A549 (cell line): ENCODE measurements around the gene TM4SF18. TPM values are rescaled to one million over a fixed set of nuclear protein-coding genes. Genes with fewer than 3 reads are reported as not detected.

Experiments used
- ATAC-seq, 2 experiments: fragments of 200-7000 bp in 1 of 2; fragments of >200 bp in 1 of 2; cut with Nextera tagmentation in 1 of 2; cut with Tn5 transposase in 1 of 2; 3 replicates each; pipeline versions ENCODE4 v1.8.0 to v1.9.1; 2018 to 2020; ENCODE audit warnings: mild to moderate bottlenecking in 1 of 2, moderate library complexity in 1 of 2
- CTCF ChIA-PET: fragments of 300-600 bp; sonication (Branson Sonifier 250); formaldehyde crosslinking; extraction: SDS; loops from one replicate; lab custom pipeline; 2021; ENCODE audit warnings: antibody characterized with exemption, inconsistent platforms; lab: Yijun Ruan, JAX
- POLR2A ChIA-PET: fragments of 350-600 bp; formaldehyde crosslinking; extraction: SDS; loops from one replicate; lab custom pipeline; 2021; ENCODE audit warnings: antibody characterized with exemption, inconsistent platforms; lab: Yijun Ruan, JAX
- DNase-seq, 2 experiments: peaks; one replicate each; pipeline versions ENCODE4 v3.0.0 to v3.0.0-alpha.2; 2011 to 2016; ENCODE audit warnings: low read depth in 1 of 2, low spot score in 1 of 2
- FAIRE-seq: peaks from 2 replicates; lab custom pipeline; 2011; peaks lifted over from hg19 to GRCh38; lab: Jason Lieb, UNC
- H3K27ac ChIP-seq, 2 experiments: fragments of >200 bp; sonication (Bioruptor Twin); formaldehyde crosslinking; 3 replicates each; pipeline ENCODE4 v1.5.1; 2016 to 2017
- H3K4me1 ChIP-seq: fragments of >200 bp; sonication (Bioruptor Twin); formaldehyde crosslinking; 3 replicates; pipeline ENCODE4 v1.6.1; 2016
- H3K4me2 ChIP-seq: fragments of >200 bp; sonication (Bioruptor Twin); formaldehyde crosslinking; 3 replicates; pipeline ENCODE4 v1.6.1; 2016
- H3K4me3 ChIP-seq: fragments of >200 bp; sonication (Bioruptor Twin); formaldehyde crosslinking; 3 replicates; pipeline ENCODE4 v1.5.1; 2016
- H3K9me3 ChIP-seq: fragments of >200 bp; sonication (Bioruptor Twin); formaldehyde crosslinking; 3 replicates; pipeline ENCODE4 v1.6.1; 2016
- BHLHE40 ChIP-seq: IDR thresholded peaks from 2 replicates; pipeline ENCODE4 v1.6.1; 2012; ENCODE audit warnings: low read depth, low read length, inconsistent platforms
- CBX8 ChIP-seq: fragments of 200-600 bp; sonication (generic); IDR thresholded peaks from 2 replicates; pipeline ENCODE4 v1.6.1; 2016
- CHD2 ChIP-seq: fragments of 150-350 bp; IDR thresholded peaks from 2 replicates; pipeline ENCODE4 v1.6.1; 2014; ENCODE audit warnings: low read length; ENCODE audit not compliant: partially characterized antibody
- EP300 ChIP-seq, 2 experiments: fragments of >200 bp; sonication (Bioruptor Twin); formaldehyde crosslinking; IDR thresholded peaks; 2 replicates in 1 of 2; 3 replicates in 1 of 2; pipeline ENCODE4 v1.6.1; 2016 to 2017
- ESRRA ChIP-seq: fragments of 150-350 bp; IDR thresholded peaks from 2 replicates; pipeline ENCODE4 v1.6.1; 2014; ENCODE audit warnings: mild to moderate bottlenecking, low read length, borderline replicate concordance
- FOSL2 ChIP-seq, 2 experiments: fragments of 450-650 bp in 1 of 2; fragments of >200 bp in 1 of 2; sonication (Bioruptor Twin) in 1 of 2; formaldehyde crosslinking; IDR thresholded peaks; 2 replicates each; pipeline versions ENCODE4 v1.5.0 to v1.6.1; 2016 to 2020; ENCODE audit warnings: mild to moderate bottlenecking in 1 of 2, moderate library complexity in 1 of 2
- HEYL ChIP-seq: fragments of 250-450 bp; sonication (Bioruptor Pico); IDR thresholded peaks from 2 replicates; pipeline ENCODE4 v1.8.0; 2021; ENCODE audit warnings: mild to moderate bottlenecking, moderate library complexity
- HOXB5 ChIP-seq: fragments of 250-450 bp; sonication (Bioruptor Pico); IDR thresholded peaks from 2 replicates; pipeline ENCODE4 v1.5.0; 2020; ENCODE audit warnings: mild to moderate bottlenecking, moderate library complexity
- JUN ChIP-seq, 2 experiments: fragments of >200 bp; sonication (Bioruptor Twin); formaldehyde crosslinking; IDR thresholded peaks; 2 replicates in 1 of 2; 3 replicates in 1 of 2; pipeline ENCODE4 v1.6.1; 2016 to 2017
- MYC ChIP-seq: IDR thresholded peaks from 2 replicates; pipeline ENCODE4 v1.6.1; 2012; ENCODE audit warnings: mild to moderate bottlenecking, inconsistent platforms, low read length, improper control_type of control experiment, borderline replicate concordance
- NPAS2 ChIP-seq: fragments of 250-450 bp; sonication (Bioruptor Pico); IDR thresholded peaks from 2 replicates; pipeline ENCODE4 v1.8.0; 2022; ENCODE audit warnings: mild to moderate bottlenecking, moderate library complexity, borderline replicate concordance
- NR3C1 ChIP-seq: fragments of >200 bp; sonication (Bioruptor Twin); formaldehyde crosslinking; IDR thresholded peaks from 3 replicates; pipeline ENCODE4 v1.6.1; 2017
- PHF8 ChIP-seq: fragments of 200-600 bp; sonication (generic); IDR thresholded peaks from 2 replicates; pipeline ENCODE4 v1.6.1; 2016; ENCODE audit warnings: low read depth, mild to moderate bottlenecking, antibody characterized with exemption, moderate library complexity, borderline replicate concordance
- POLR2AphosphoS2 ChIP-seq: conservative IDR thresholded peaks from 2 replicates; pipeline ENCODE4 v1.6.1; 2012; ENCODE audit warnings: low read length, improper control_type of control experiment, inconsistent platforms
- RAD21 ChIP-seq, 2 experiments: fragments of >200 bp in 1 of 2; sonication (Bioruptor Twin) in 1 of 2; formaldehyde crosslinking in 1 of 2; IDR thresholded peaks in 1 of 2; conservative IDR thresholded peaks in 1 of 2; 2 replicates in 1 of 2; 3 replicates in 1 of 2; pipeline ENCODE4 v1.6.1; 2012 to 2018; ENCODE audit warnings: inconsistent platforms in 1 of 2
- RARB ChIP-seq: fragments of 250-450 bp; sonication (Bioruptor Pico); IDR thresholded peaks from 2 replicates; pipeline ENCODE4 v1.8.0; 2021; ENCODE audit warnings: mild to moderate bottlenecking, moderate library complexity
- RCOR1 ChIP-seq: fragments of 150-350 bp; IDR thresholded peaks from 2 replicates; pipeline ENCODE4 v1.6.1; 2014; ENCODE audit warnings: antibody characterized with exemption, low read length, low read depth
- RFX5 ChIP-seq: fragments of 450-650 bp; IDR thresholded peaks from 2 replicates; pipeline ENCODE4 v1.7.1; 2014; ENCODE audit warnings: antibody characterized with exemption, mild to moderate bottlenecking, moderate library complexity
- RNF2 ChIP-seq: fragments of 200-600 bp; sonication (generic); IDR thresholded peaks from 2 replicates; pipeline ENCODE4 v1.6.1; 2016; ENCODE audit warnings: low read depth, mild to moderate bottlenecking, antibody characterized with exemption, moderate library complexity, borderline replicate concordance
- SREBF2 ChIP-seq: fragments of 450-650 bp; IDR thresholded peaks from 2 replicates; pipeline ENCODE4 v1.6.1; 2014; ENCODE audit warnings: mild to moderate bottlenecking, moderate library complexity
- TFCP2L1 ChIP-seq: fragments of 250-450 bp; sonication (Bioruptor Pico); IDR thresholded peaks from 2 replicates; pipeline ENCODE4 v1.5.0; 2021; ENCODE audit warnings: mild to moderate bottlenecking
- TP53 ChIP-seq: fragments of 250-450 bp; sonication (Bioruptor Pico); IDR thresholded peaks from 2 replicates; pipeline ENCODE4 v1.5.0; 2021; ENCODE audit warnings: mild to moderate bottlenecking, moderate library complexity
- ZNF302 ChIP-seq: fragments of 250-450 bp; sonication (Bioruptor Pico); IDR thresholded peaks from 2 replicates; pipeline ENCODE4 v1.9.0; 2021; ENCODE audit warnings: inconsistent platforms, mild to moderate bottlenecking, moderate library complexity
- ZSCAN20 ChIP-seq: fragments of 250-450 bp; sonication (Bioruptor Pico); IDR thresholded peaks from 2 replicates; pipeline ENCODE4 v1.8.0; 2022; ENCODE audit warnings: mild to moderate bottlenecking, moderate library complexity
- WGBS: methylation state at CpG from one replicate; pipeline ENCODE4 v1.1.6; 2017; ENCODE audit errors: missing lambda C conversion rate; 5-methylcytosine and 5-hydroxymethylcytosine counted together
- polyA plus RNA-seq, 4 experiments: library from polyadenylated mRNA; depleted of rRNA in 3 of 4; stranded (reverse); fragments of >200 nt; fragmentation: RNase III in 1 of 4; extraction: RNeasy Plus Mini Kit Qiagen cat#74134 plus additional on column Dnase treatment in 1 of 4; gene quantifications; 2 replicates in 3 of 4; 3 replicates in 1 of 4; pipeline ENCODE4 v1.2.3, GENCODE V29; 2011 to 2017
- TF ChIP-seq, protein P1 (sequence below): fragments of >200 bp; sonication (Bioruptor Twin); formaldehyde crosslinking; IDR thresholded peaks from 2 replicates; pipeline ENCODE4 v1.6.1; 2016
- TF ChIP-seq, protein P2 (sequence below): fragments of 250-450 bp; sonication (Bioruptor Pico); IDR thresholded peaks from 2 replicates; pipeline ENCODE4 v1.5.0; 2021; ENCODE audit warnings: mild to moderate bottlenecking, moderate library complexity, borderline replicate concordance
- TF ChIP-seq, protein P3 (sequence below): IDR thresholded peaks from 2 replicates; pipeline ENCODE4 v1.6.1; 2012; ENCODE audit warnings: low read depth, borderline replicate concordance
- TF ChIP-seq, protein P4 (sequence below): IDR thresholded peaks from 2 replicates; pipeline ENCODE4 v1.6.1; 2012
- TF ChIP-seq, protein P5 (sequence below): fragments of 250-450 bp; sonication (Bioruptor Pico); IDR thresholded peaks from 2 replicates; pipeline ENCODE4 v1.5.0; 2020; ENCODE audit warnings: low read depth, mild to moderate bottlenecking, moderate library complexity
- TF ChIP-seq, protein P6 (sequence below): IDR thresholded peaks from 2 replicates; pipeline ENCODE4 v1.6.1; 2012
- TF ChIP-seq, protein P7 (sequence below): fragments of 150-350 bp; IDR thresholded peaks from 2 replicates; pipeline ENCODE4 v1.6.1; 2014; ENCODE audit warnings: low read depth, mild to moderate bottlenecking, low read length
- TF ChIP-seq, protein P8 (sequence below): fragments of 450-650 bp; IDR thresholded peaks from 2 replicates; pipeline ENCODE4 v1.6.1; 2014; ENCODE audit warnings: antibody characterized with exemption

TM4SF18 gene
- polyA plus RNA-seq, 2 of the 4 experiments (the other 2 are of a cell fraction), result 51.3 to 99.8 TPM

DNA sequence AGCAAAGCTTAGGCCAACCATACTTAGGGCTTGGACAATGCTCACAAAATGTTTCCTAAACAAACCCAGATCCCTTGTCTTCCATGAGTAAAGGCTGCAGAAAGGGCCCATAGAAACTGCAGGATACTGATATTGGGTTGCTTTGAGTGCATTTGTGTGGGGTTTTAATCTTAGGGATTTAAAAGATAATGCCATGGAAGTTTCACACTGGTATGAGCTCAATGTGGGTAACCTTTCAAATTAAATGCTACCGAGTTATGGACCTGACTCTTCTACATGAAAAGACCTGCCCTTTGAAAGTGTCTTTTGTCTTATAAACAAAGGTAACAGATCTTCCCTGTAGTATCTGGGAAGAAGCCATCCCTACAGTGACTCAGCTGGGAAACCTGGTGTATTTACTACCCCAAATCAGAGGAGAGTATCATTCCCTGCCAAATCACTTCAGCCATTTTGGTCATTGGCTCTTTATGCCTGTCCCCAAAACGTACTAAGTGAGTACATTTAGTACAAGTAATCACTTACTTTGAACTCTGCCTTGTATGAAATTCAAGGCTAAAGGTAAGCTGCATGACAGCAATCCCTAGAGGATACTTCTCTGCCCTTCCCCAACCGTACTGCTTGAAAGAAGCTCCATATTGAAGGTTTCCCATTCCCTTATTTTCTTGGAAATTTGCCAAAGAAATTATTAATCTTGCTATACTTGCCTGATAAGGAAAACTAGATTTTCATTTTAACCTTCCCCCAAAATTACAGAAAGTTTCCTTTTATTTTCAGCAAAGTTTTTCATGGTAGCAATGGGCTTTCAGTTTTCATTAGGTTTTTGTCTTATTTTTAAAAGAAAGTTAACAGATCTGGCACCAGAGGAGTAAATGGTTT is 36.8 kb upstream of the TM4SF18 start:
- Histone ChIP-seq H3K9me3 (no peaks in the 10 kb centered on the region), H3K4me3 (peak overlapping the region; percentile 58; the same call in 2 of the 3 replicates), H3K27ac (peak overlapping the region; percentile 82 to 88), H3K4me1 (peaks cover 88% of the 10 kb centered on the region), H3K4me2 (peak overlapping the region; percentile 91)
- CTCF ChIA-PET, result interaction anchor here (0.6 to 2.1 kb wide), 11 partner anchors 9 to 250 kb away, joined by 3 to 10 read pairs (median 4); no protein-coding TSS in a partner anchor
- FAIRE-seq (no peak), DNase-seq (peak in 1 of 2 experiments; percentile 58), ATAC-seq (no peak)
- POLR2A ChIA-PET, result interaction anchor here (1.0 to 1.1 kb wide), 2 partner anchors 8 to 55 kb away, joined by 3 read pairs; no protein-coding TSS in a partner anchor
- 20% methylated on average over 3 of the region's 3 CpGs for WGBS
- TF ChIP-seq, protein P1, sequence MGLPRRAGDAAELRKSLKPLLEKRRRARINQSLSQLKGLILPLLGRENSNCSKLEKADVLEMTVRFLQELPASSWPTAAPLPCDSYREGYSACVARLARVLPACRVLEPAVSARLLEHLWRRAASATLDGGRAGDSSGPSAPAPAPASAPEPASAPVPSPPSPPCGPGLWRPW, result no peak
- TF ChIP-seq PHF8 (no peak), RCOR1 (no peak), RFX5 (no peak), CHD2 (peak; percentile 6), NR3C1 (no peak), NPAS2 (CRISPR knock-in tag) (no peak), HOXB5 (CRISPR knock-in tag) (peak; percentile 19; the same call in 1 of the 2 replicates), RARB (CRISPR knock-in tag) (peak; percentile 87), HEYL (CRISPR knock-in tag) (0 out of 2 replicates have a peak, but pooled peaks have one; percentile 13), POLR2AphosphoS2 (peak; percentile 98), ESRRA (no peak), SREBF2 (no peak), ZNF302 (CRISPR knock-in tag) (no peak), TP53 (CRISPR knock-in tag) (peak; percentile 59; the same call in 1 of the 2 replicates), RAD21 (conservative IDR thresholded peaks at IDR 0.05 in 1 of 2, IDR thresholded peaks at IDR 0.05 in 1 of 2) (no peak), TFCP2L1 (peak; percentile 40), EP300 (IDR thresholded peaks at IDR 0.05) (no peak), CBX8 (no peak), JUN (IDR thresholded peaks at IDR 0.05) (no peak), FOSL2 (IDR thresholded peaks at IDR 0.05) (no peak), FOSL2 (CRISPR knock-in tag; IDR thresholded peaks at IDR 0.05) (peak; percentile 28; the same call in 1 of the 2 replicates), MYC (no peak), RNF2 (no peak), ZSCAN20 (CRISPR knock-in tag) (peak; percentile 18; the same call in 1 of the 2 replicates), BHLHE40 (no peak)
- TF ChIP-seq, protein P2, sequence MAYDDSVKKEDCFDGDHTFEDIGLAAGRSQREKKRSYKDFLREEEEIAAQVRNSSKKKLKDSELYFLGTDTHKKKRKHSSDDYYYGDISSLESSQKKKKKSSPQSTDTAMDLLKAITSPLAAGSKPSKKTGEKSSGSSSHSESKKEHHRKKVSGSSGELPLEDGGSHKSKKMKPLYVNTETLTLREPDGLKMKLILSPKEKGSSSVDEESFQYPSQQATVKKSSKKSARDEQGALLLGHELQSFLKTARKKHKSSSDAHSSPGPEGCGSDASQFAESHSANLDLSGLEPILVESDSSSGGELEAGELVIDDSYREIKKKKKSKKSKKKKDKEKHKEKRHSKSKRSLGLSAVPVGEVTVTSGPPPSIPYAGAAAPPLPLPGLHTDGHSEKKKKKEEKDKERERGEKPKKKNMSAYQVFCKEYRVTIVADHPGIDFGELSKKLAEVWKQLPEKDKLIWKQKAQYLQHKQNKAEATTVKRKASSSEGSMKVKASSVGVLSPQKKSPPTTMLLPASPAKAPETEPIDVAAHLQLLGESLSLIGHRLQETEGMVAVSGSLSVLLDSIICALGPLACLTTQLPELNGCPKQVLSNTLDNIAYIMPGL (CRISPR knock-in tag), result no peak
- TF ChIP-seq, protein P3, sequence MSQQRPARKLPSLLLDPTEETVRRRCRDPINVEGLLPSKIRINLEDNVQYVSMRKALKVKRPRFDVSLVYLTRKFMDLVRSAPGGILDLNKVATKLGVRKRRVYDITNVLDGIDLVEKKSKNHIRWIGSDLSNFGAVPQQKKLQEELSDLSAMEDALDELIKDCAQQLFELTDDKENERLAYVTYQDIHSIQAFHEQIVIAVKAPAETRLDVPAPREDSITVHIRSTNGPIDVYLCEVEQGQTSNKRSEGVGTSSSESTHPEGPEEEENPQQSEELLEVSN, result no peak
- TF ChIP-seq, protein P4, sequence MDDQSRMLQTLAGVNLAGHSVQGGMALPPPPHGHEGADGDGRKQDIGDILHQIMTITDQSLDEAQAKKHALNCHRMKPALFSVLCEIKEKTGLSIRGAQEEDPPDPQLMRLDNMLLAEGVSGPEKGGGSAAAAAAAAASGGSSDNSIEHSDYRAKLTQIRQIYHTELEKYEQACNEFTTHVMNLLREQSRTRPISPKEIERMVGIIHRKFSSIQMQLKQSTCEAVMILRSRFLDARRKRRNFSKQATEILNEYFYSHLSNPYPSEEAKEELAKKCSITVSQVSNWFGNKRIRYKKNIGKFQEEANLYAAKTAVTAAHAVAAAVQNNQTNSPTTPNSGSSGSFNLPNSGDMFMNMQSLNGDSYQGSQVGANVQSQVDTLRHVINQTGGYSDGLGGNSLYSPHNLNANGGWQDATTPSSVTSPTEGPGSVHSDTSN, result no peak
- TF ChIP-seq, protein P5, sequence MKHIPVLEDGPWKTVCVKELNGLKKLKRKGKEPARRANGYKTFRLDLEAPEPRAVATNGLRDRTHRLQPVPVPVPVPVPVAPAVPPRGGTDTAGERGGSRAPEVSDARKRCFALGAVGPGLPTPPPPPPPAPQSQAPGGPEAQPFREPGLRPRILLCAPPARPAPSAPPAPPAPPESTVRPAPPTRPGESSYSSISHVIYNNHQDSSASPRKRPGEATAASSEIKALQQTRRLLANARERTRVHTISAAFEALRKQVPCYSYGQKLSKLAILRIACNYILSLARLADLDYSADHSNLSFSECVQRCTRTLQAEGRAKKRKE (CRISPR knock-in tag), result peak; percentile 20; the same call in 1 of the 2 replicates
- TF ChIP-seq, protein P6, sequence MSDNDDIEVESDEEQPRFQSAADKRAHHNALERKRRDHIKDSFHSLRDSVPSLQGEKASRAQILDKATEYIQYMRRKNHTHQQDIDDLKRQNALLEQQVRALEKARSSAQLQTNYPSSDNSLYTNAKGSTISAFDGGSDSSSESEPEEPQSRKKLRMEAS, result no peak
- TF ChIP-seq, protein P7, sequence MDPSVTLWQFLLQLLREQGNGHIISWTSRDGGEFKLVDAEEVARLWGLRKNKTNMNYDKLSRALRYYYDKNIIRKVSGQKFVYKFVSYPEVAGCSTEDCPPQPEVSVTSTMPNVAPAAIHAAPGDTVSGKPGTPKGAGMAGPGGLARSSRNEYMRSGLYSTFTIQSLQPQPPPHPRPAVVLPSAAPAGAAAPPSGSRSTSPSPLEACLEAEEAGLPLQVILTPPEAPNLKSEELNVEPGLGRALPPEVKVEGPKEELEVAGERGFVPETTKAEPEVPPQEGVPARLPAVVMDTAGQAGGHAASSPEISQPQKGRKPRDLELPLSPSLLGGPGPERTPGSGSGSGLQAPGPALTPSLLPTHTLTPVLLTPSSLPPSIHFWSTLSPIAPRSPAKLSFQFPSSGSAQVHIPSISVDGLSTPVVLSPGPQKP, result no peak
- TF ChIP-seq, protein P8, sequence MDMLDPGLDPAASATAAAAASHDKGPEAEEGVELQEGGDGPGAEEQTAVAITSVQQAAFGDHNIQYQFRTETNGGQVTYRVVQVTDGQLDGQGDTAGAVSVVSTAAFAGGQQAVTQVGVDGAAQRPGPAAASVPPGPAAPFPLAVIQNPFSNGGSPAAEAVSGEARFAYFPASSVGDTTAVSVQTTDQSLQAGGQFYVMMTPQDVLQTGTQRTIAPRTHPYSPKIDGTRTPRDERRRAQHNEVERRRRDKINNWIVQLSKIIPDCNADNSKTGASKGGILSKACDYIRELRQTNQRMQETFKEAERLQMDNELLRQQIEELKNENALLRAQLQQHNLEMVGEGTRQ, result no peak
